SK-N-SH treated with all-trans-retinoic acid at 6 μM for 48 hours (cell line): ENCODE results near the gene COX6A2.

Source experiments
- ATAC-seq: fragments of 200-7000 bp; cut with Tn5 transposase; 3 replicates; pipeline ENCODE4 v1.9.1; 2020; ENCODE audit warnings: mild to moderate bottlenecking, moderate library complexity
- ARNTL ChIP-seq: fragments of 450-650 bp; formaldehyde crosslinking; IDR thresholded peaks from 2 replicates; pipeline ENCODE4 v1.5.0; 2020; ENCODE audit warnings: low read depth, mild to moderate bottlenecking, moderate library complexity, borderline replicate concordance
- BACH2 ChIP-seq: fragments of 250-450 bp; sonication (Bioruptor Pico); IDR thresholded peaks from 2 replicates; pipeline ENCODE4 v1.9.0; 2021; ENCODE audit warnings: mild to moderate bottlenecking, borderline replicate concordance
- CREB5 ChIP-seq: fragments of 250-450 bp; sonication (Bioruptor Pico); IDR thresholded peaks from 2 replicates; pipeline ENCODE4 v1.5.1; 2020; ENCODE audit warnings: low read depth, mild to moderate bottlenecking, moderate library complexity
- CSDC2 ChIP-seq: fragments of 250-450 bp; sonication (Bioruptor Pico); IDR thresholded peaks from 2 replicates; pipeline ENCODE4 v1.5.0; 2020; ENCODE audit warnings: mild to moderate bottlenecking, moderate library complexity
- CSRNP3 ChIP-seq: fragments of 250-450 bp; sonication (Bioruptor Pico); IDR thresholded peaks from 2 replicates; pipeline ENCODE4 v1.5.1; 2021; ENCODE audit warnings: mild to moderate bottlenecking, moderate library complexity
- ESRRG ChIP-seq: fragments of 250-450 bp; sonication (Bioruptor Pico); IDR thresholded peaks from 2 replicates; pipeline ENCODE4 v1.6.1; 2021; ENCODE audit warnings: mild to moderate bottlenecking
- GLIS3 ChIP-seq: fragments of 250-450 bp; sonication (Bioruptor Pico); IDR thresholded peaks from 2 replicates; pipeline ENCODE4 v1.5.0; 2020; ENCODE audit warnings: mild to moderate bottlenecking, moderate library complexity
- ISL1 ChIP-seq: fragments of 250-450 bp; sonication (Bioruptor Pico); IDR thresholded peaks from 2 replicates; pipeline ENCODE4 v2.1.2; 2022; ENCODE audit warnings: mild to moderate bottlenecking, moderate library complexity
- OSR1 ChIP-seq: fragments of 250-450 bp; sonication (Bioruptor Pico); IDR thresholded peaks from 2 replicates; pipeline ENCODE4 v1.8.0; 2022; ENCODE audit warnings: moderate library complexity, mild to moderate bottlenecking, inconsistent platforms
- PATZ1 ChIP-seq: fragments of 250-450 bp; sonication (Bioruptor Pico); IDR thresholded peaks from 2 replicates; pipeline ENCODE4 v1.8.0; 2020; ENCODE audit warnings: mild to moderate bottlenecking, moderate library complexity, borderline replicate concordance
- POU6F1 ChIP-seq: fragments of 250-450 bp; sonication (Bioruptor Pico); IDR thresholded peaks from 2 replicates; pipeline ENCODE4 v1.8.0; 2021; ENCODE audit warnings: low read depth, mild to moderate bottlenecking, moderate library complexity, borderline replicate concordance
- SNAI2 ChIP-seq: fragments of 250-450 bp; sonication (Bioruptor Pico); IDR thresholded peaks from 2 replicates; pipeline ENCODE4 v1.5.0; 2020; ENCODE audit warnings: mild to moderate bottlenecking, moderate library complexity
- TCF4 ChIP-seq: fragments of 250-450 bp; sonication (Bioruptor Pico); IDR thresholded peaks from 2 replicates; pipeline ENCODE4 v1.8.0; 2021; ENCODE audit warnings: mild to moderate bottlenecking, moderate library complexity, borderline replicate concordance
- TOX ChIP-seq: fragments of 250-450 bp; sonication (Bioruptor Pico); IDR thresholded peaks from 2 replicates; pipeline ENCODE4 v1.8.0; 2021; ENCODE audit warnings: mild to moderate bottlenecking, moderate library complexity, borderline replicate concordance
- TSHZ2 ChIP-seq: fragments of 250-450 bp; sonication (Bioruptor Pico); IDR thresholded peaks from 2 replicates; pipeline ENCODE4 v1.5.0; 2020; ENCODE audit warnings: mild to moderate bottlenecking, moderate library complexity
- ZC3H10 ChIP-seq: fragments of 250-450 bp; sonication (Bioruptor Pico); IDR thresholded peaks from 2 replicates; pipeline ENCODE4 v1.5.1; 2021; ENCODE audit warnings: mild to moderate bottlenecking, moderate library complexity
- ZFP3 ChIP-seq: fragments of 250-450 bp; sonication (Bioruptor Pico); IDR thresholded peaks from 2 replicates; pipeline ENCODE4 v1.5.0; 2020; ENCODE audit warnings: mild to moderate bottlenecking, moderate library complexity
- ZNF70 ChIP-seq: fragments of 450-650 bp; formaldehyde crosslinking; IDR thresholded peaks from 2 replicates; pipeline ENCODE4 v1.5.0; 2020; ENCODE audit warnings: mild to moderate bottlenecking, moderate library complexity
- ZNF8 ChIP-seq: fragments of 450-650 bp; formaldehyde crosslinking; IDR thresholded peaks from 2 replicates; pipeline ENCODE4 v1.5.0; 2020; ENCODE audit warnings: mild to moderate bottlenecking, moderate library complexity

Gene COX6A2

GRCh38 chr16:31472709-31473203 is 44.6 kb upstream of the COX6A2 start (continued):
- TF ChIP-seq PATZ1 (CRISPR knock-in tag) (no peak), ZNF8 (no peak), CREB5 (CRISPR knock-in tag) (no peak)

GRCh38 chr16:31471875-31472708 is 43.9 kb upstream of the COX6A2 start, which contains the start of gene TGFB1I1:
Gene TGFB1I1 (plus strand): TSS chr16:31472152. CDS start chr16:31472189, 37 bp downstream.
- TF ChIP-seq TOX (CRISPR knock-in tag) = no peak
- TF ChIP-seq CREB5 (CRISPR knock-in tag) = no peak
- TF ChIP-seq ESRRG (CRISPR knock-in tag) = no peak
- TF ChIP-seq ZFP3 (CRISPR knock-in tag) = no peak
- TF ChIP-seq ZNF70 (CRISPR knock-in tag) = no peak
- TF ChIP-seq ZC3H10 (CRISPR knock-in tag) = no peak
- no peak for TF ChIP-seq POU6F1
- TF ChIP-seq TCF4 (CRISPR knock-in tag) = no peak
- peak; percentile 75 for ATAC-seq

GRCh38 chr16:31471241-31471874 is 43.2 kb upstream of the COX6A2 start:
- ATAC-seq = no peak
- no peak for TF ChIP-seq CREB5 (CRISPR knock-in tag)
- TF ChIP-seq POU6F1 = no peak
- TF ChIP-seq ZC3H10 (CRISPR knock-in tag) = no peak
- no peak for TF ChIP-seq SNAI2 (CRISPR knock-in tag)
- no peak for TF ChIP-seq ZNF8
- no peak for TF ChIP-seq OSR1 (CRISPR knock-in tag)
- TF ChIP-seq TOX (CRISPR knock-in tag) = no peak
- TF ChIP-seq GLIS3 = no peak
- no peak for TF ChIP-seq ARNTL (CRISPR knock-in tag)
- TF ChIP-seq TSHZ2 (CRISPR knock-in tag) = no peak
- no peak for TF ChIP-seq BACH2 (CRISPR knock-in tag)
- no peak for TF ChIP-seq CSDC2 (CRISPR knock-in tag)
- no peak for TF ChIP-seq ISL1 (CRISPR knock-in tag)
- TF ChIP-seq ZFP3 (CRISPR knock-in tag) = no peak
- TF ChIP-seq PATZ1 (CRISPR knock-in tag) = no peak
- TF ChIP-seq CSRNP3 (CRISPR knock-in tag) = no peak
